Measurements from ENCODE around the gene GLB1L3.

GLB1L3 gene

GRCh38 chr11:134334796-134335571 lies 58.8 kb downstream of the GLB1L3 start:
- no peak for TF ChIP-seq CTCF (IDR thresholded peaks at IDR 0.05; ENCODE audit: low read depth, low read length)

GRCh38 chr11:134337051-134337450 lies 60.9 kb downstream of the GLB1L3 start:
- TF ChIP-seq CTCF (IDR thresholded peaks at IDR 0.05; ENCODE audit: low read depth, low read length): no peak
- DNase-seq (ENCODE audit: extremely low read depth, low read depth): no peak

More at GRCh38 chr11:134334796-134335571, 58.8 kb downstream of the GLB1L3 start:
- DNase-seq (ENCODE audit: extremely low read depth, low read depth): no peak

DNA sequence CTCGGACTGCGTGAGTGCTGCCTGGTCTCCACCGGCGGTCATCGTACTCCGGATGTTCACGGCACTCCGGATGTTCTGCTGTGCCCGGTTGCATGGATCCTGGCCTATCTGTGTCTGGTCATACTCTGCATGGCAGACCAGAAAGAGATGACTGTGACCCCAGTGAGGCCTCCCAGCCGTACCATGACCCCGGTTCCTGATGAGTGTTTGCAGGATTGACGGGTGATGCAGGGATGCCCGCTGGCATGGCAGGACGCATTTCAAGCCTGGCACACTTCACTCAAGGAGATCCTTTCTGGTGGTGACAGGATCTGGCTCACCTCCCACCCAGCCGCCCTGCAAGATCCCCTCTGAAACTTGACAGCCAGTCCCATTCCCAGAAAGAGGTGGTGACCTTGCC lies 61.9 kb downstream of the GLB1L3 start:
- DNase-seq (ENCODE audit: extremely low read depth, low read depth): no peak
- TF ChIP-seq CTCF (IDR thresholded peaks at IDR 0.05; ENCODE audit: low read depth, low read length): no peak

GRCh38 chr11:134338654-134339053 lies 62.5 kb downstream of the GLB1L3 start:
- no peak for TF ChIP-seq CTCF (IDR thresholded peaks at IDR 0.05; ENCODE audit: low read depth, low read length)
- no peak for DNase-seq (ENCODE audit: extremely low read depth, low read depth)

GRCh38 chr11:134339756-134340155 lies 63.6 kb downstream of the GLB1L3 start:
- TF ChIP-seq CTCF (IDR thresholded peaks at IDR 0.05; ENCODE audit: low read depth, low read length): no peak
- DNase-seq (ENCODE audit: extremely low read depth, low read depth): no peak

- DNase-seq (ENCODE audit: extremely low read depth, low read depth): no peak
- no peak for TF ChIP-seq CTCF (IDR thresholded peaks at IDR 0.05; ENCODE audit: low read depth, low read length)
Measured at GRCh38 chr11:134340354-134340964, 64.3 kb downstream of the GLB1L3 start.

DNA sequence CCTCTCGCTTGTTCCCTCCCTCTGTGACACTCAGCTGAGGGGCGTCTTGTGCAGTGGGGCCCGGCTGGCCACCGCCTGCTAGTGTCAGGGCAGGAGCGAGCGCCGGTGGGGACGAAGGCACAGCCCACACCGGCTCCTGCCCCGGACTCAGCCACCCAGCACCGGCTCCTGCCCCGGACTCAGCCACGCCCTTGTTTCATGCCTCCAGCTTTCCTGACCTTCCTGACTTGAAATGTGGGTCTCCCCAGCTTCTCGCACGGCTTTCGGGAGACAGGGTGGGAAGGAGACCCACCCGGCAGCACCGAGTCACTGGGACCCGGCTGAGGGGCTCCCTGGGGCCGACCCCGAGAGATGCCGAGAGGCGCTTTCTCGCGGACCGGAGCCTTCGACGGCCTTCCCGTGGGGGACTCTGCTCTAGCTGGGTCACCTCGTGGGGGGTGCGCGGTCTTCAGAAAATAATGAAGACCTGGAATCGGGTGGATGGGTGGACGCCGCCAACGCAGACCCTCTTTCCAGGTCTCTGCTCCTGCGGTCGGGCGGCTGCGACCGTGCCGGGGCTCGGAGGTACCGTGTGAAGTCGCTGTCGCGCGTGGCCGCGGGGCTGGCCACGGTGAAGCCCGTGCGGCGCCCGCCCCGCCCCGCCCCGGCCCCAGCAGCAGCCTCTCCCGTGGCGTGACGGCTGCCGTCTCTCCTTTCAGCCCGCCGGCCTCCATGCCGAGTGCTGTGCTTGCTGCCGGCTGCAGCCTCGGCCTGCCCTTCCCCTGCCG lies 65.8 kb downstream of the GLB1L3 start:
- DNase-seq (ENCODE audit: extremely low read depth, low read depth): no peak
- TF ChIP-seq CTCF (IDR thresholded peaks at IDR 0.05; ENCODE audit: low read depth, low read length): no peak
